Liver (tissue), 9 donors: ENCODE measurements around the gene CRYL1. TPM values are rescaled to one million over a fixed set of nuclear protein-coding genes. Genes with fewer than 3 reads are reported as not detected.

Source experiments
- DNase-seq: peaks from one replicate; pipeline ENCODE4 v3.0.0-alpha.2; 2017; ENCODE audit warnings: low spot score
- H3K27ac ChIP-seq, 2 donors: one replicate each; pipeline ENCODE4 v1.7.0; 2013; ENCODE audit warnings: inconsistent platforms in 2 of 2, low read length in 2 of 2, control low read depth in 1 of 2, low read depth in 1 of 2, mild to moderate bottlenecking in 1 of 2
- H3K27me3 ChIP-seq, 4 donors: one replicate each; pipeline versions ENCODE4 v1.6.1 to v1.7.0; 2013; ENCODE audit warnings: low read length in 3 of 4, inconsistent platforms in 1 of 4, mild to moderate bottlenecking in 1 of 4, moderate library complexity in 1 of 4; ENCODE audit not compliant: control insufficient read depth in 4 of 4, insufficient read depth in 4 of 4
- H3K36me3 ChIP-seq, 4 donors: one replicate each; pipeline versions ENCODE4 v1.6.1 to v1.7.0; 2013; ENCODE audit warnings: low read length in 3 of 4, mild to moderate bottlenecking in 3 of 4, low read depth in 1 of 4, moderate library complexity in 1 of 4; ENCODE audit not compliant: control insufficient read depth in 4 of 4, insufficient read depth in 3 of 4
- H3K4me1 ChIP-seq, 4 donors: one replicate each; pipeline versions ENCODE4 v1.6.1 to v1.7.0; 2013; ENCODE audit warnings: low read length in 3 of 4, mild to moderate bottlenecking in 3 of 4, moderate library complexity in 1 of 4; ENCODE audit not compliant: control insufficient read depth in 4 of 4, insufficient read depth in 4 of 4
- H3K4me3 ChIP-seq, 3 donors: one replicate each; pipeline versions ENCODE4 v1.6.1 to v1.7.0; 2013; ENCODE audit warnings: low read length in 3 of 3, control low read depth in 1 of 3, low read depth in 1 of 3, mild to moderate bottlenecking in 1 of 3
- H3K9ac ChIP-seq, 2 donors: one replicate each; pipeline ENCODE4 v1.7.0; 2013; ENCODE audit warnings: low read length in 2 of 2, mild to moderate bottlenecking in 2 of 2, moderate library complexity in 2 of 2, control low read depth in 1 of 2, low read depth in 1 of 2
- H3K9me3 ChIP-seq, 4 donors: one replicate each; pipeline versions ENCODE4 v1.6.1 to v1.7.0; 2013; ENCODE audit warnings: low read length in 3 of 4; ENCODE audit not compliant: control insufficient read depth in 4 of 4
- ATF3 ChIP-seq: IDR thresholded peaks from 2 replicates; pipeline ENCODE4 v1.6.1; 2016; ENCODE audit warnings: antibody characterized with exemption
- CTCF ChIP-seq: fragments of 150-350 bp; IDR thresholded peaks from 2 replicates; pipeline ENCODE4 v1.5.1; 2017; ENCODE audit warnings: improper control_type of control experiment, low read depth, low read length; ENCODE audit not compliant: missing input control
- EGR1 ChIP-seq, 2 donors: IDR thresholded peaks; 2 replicates each; pipeline ENCODE4 v1.6.1; 2016 to 2018; ENCODE audit warnings: antibody characterized with exemption in 2 of 2, low read depth in 2 of 2
- FOXA1 ChIP-seq: IDR thresholded peaks from 2 replicates; pipeline ENCODE4 v1.6.1; 2016; ENCODE audit warnings: antibody characterized with exemption
- FOXA2 ChIP-seq: IDR thresholded peaks from 2 replicates; pipeline ENCODE4 v1.6.1; 2016; ENCODE audit warnings: antibody characterized with exemption
- GABPA ChIP-seq, 2 donors: IDR thresholded peaks in 1 of 2; conservative IDR thresholded peaks in 1 of 2; 2 replicates each; pipeline ENCODE4 v1.6.1; 2016; ENCODE audit warnings: antibody characterized with exemption in 2 of 2, mild to moderate bottlenecking in 1 of 2, moderate library complexity in 1 of 2
- HNF4A ChIP-seq, 2 donors: conservative IDR thresholded peaks; 2 replicates each; pipeline ENCODE4 v1.6.1; 2016; ENCODE audit warnings: antibody characterized with exemption in 2 of 2, mild to moderate bottlenecking in 2 of 2
- HNF4G ChIP-seq: IDR thresholded peaks from 2 replicates; pipeline ENCODE4 v1.6.1; 2016; ENCODE audit warnings: antibody characterized with exemption
- JUND ChIP-seq, 2 donors: IDR thresholded peaks; 2 replicates each; pipeline ENCODE4 v1.6.1; 2016; ENCODE audit warnings: antibody characterized with exemption in 2 of 2
- MAX ChIP-seq: IDR thresholded peaks from 2 replicates; pipeline ENCODE4 v1.6.1; 2016; ENCODE audit warnings: antibody characterized with exemption
- NR2F2 ChIP-seq: IDR thresholded peaks from 2 replicates; pipeline ENCODE4 v1.6.1; 2016; ENCODE audit warnings: antibody characterized with exemption
- RAD21 ChIP-seq, 2 donors: IDR thresholded peaks; 2 replicates each; pipeline ENCODE4 v1.6.1; 2016; ENCODE audit warnings: antibody characterized with exemption in 2 of 2, mild to moderate bottlenecking in 2 of 2
- RXRA ChIP-seq, 2 donors: IDR thresholded peaks; 2 replicates each; pipeline ENCODE4 v1.6.1; 2017 to 2018; ENCODE audit warnings: antibody characterized with exemption in 2 of 2, mild to moderate bottlenecking in 1 of 2
- SP1 ChIP-seq: IDR thresholded peaks from 2 replicates; pipeline ENCODE4 v1.6.1; 2018; ENCODE audit warnings: antibody characterized with exemption, mild to moderate bottlenecking
- TAF1 ChIP-seq: conservative IDR thresholded peaks from 2 replicates; pipeline ENCODE4 v1.6.1; 2016; ENCODE audit warnings: antibody characterized with exemption, mild to moderate bottlenecking
- YY1 ChIP-seq: IDR thresholded peaks from 2 replicates; pipeline ENCODE4 v1.6.1; 2016; ENCODE audit warnings: antibody characterized with exemption, mild to moderate bottlenecking
- WGBS: extraction: QIAGEN DNeasy Blood & Tissue Kit; methylation state at CpG from one replicate; pipeline ENCODE4 v1.1.7; 2013; 5-methylcytosine and 5-hydroxymethylcytosine counted together
- polyA plus RNA-seq, 2 donors: library from polyadenylated mRNA; stranded (reverse) in 1 of 2; unstranded in 1 of 2; fragments of 200-250 nt in 1 of 2; fragments of >200 nt in 1 of 2; fragmentation: Nextera tagmentation in 1 of 2; extraction: Ambion mirVana in 1 of 2; gene quantifications; one replicate each; pipeline versions ENCODE4 v1.2.1 to v1.2.3, GENCODE V29; 2013 to 2015
- total RNA-seq, 2 donors: library from RNA; depleted of rRNA; stranded (reverse); fragments of >200 nt; gene quantifications; one replicate each; pipeline ENCODE4 v1.2.3, GENCODE V29; 2014
- donor health status: healthy.
- donor health status: healthy.
- donor health status: healthy.
- donor health status: healthy.
- donor health status: healthy.

The CRYL1 gene
- total and polyA plus RNA-seq, 4 donors, result 87.8 to 179 (median 168) TPM

- 94% methylated on average over 8 of the region's 8 CpGs for WGBS
- Histone ChIP-seq H3K36me3 (peaks cover 12 to 27% (median 24%) of the 10 kb centered on the region in 4 donors), H3K9ac (no peak overlapping the region), H3K27ac (no peak overlapping the region), H3K27me3 (no peaks in the 10 kb centered on the region), H3K9me3 (no peaks in the 10 kb centered on the region), H3K4me3 (no peak overlapping the region), H3K4me1 (peaks cover 0 to 2% (median 0%) of the 10 kb centered on the region in 4 donors)
- no peak for DNase-seq
- TF ChIP-seq FOXA1 (no peak), MAX (no peak)
Measured at GRCh38 chr13:20472531-20472930, 53.1 kb downstream of the CRYL1 start.

GRCh38 chr13:20470136-20470535 lies 55.5 kb downstream of the CRYL1 start:
- Histone ChIP-seq H3K36me3 (peaks cover 8 to 24% (median 20%) of the 10 kb centered on the region in 4 donors), H3K4me1 (peaks cover 0 to 6% (median 0%) of the 10 kb centered on the region in 4 donors), H3K4me3 (no peak overlapping the region), H3K9ac (no peak overlapping the region), H3K27ac (no peak overlapping the region), H3K27me3 (no peaks in the 10 kb centered on the region), H3K9me3 (no peaks in the 10 kb centered on the region)
- 94% methylated on average over 8 of the region's 8 CpGs for WGBS
- TF ChIP-seq JUND (IDR thresholded peaks at IDR 0.05) (no peak), NR2F2 (no peak), CTCF (no peak), YY1 (no peak), GABPA (IDR thresholded peaks at IDR 0.05 in 1 of 2, conservative IDR thresholded peaks at IDR 0.05 in 1 of 2) (no peak), RXRA (IDR thresholded peaks at IDR 0.05) (no peak), FOXA1 (no peak), ATF3 (no peak), HNF4G (no peak), MAX (no peak), SP1 (no peak), RAD21 (IDR thresholded peaks at IDR 0.05) (no peak), EGR1 (IDR thresholded peaks at IDR 0.05; ENCODE audit: low read depth in 2 of 2) (no peak), HNF4A (conservative IDR thresholded peaks at IDR 0.05) (no peak), TAF1 (no peak)
- DNase-seq, result no peak

- Histone ChIP-seq H3K27me3 (no peaks in the 10 kb centered on the region), H3K9me3 (no peaks in the 10 kb centered on the region), H3K27ac (no peak overlapping the region), H3K4me1 (peaks cover 0 to 8% (median 0%) of the 10 kb centered on the region in 4 donors), H3K4me3 (no peak overlapping the region), H3K9ac (no peak overlapping the region), H3K36me3 (peaks cover 6 to 18% (median 14%) of the 10 kb centered on the region in 4 donors)
- 99% methylated on average over 2 of the region's 2 CpGs for WGBS
- no peak for TF ChIP-seq CTCF
- no peak for TF ChIP-seq NR2F2
- no peak for TF ChIP-seq EGR1 (IDR thresholded peaks at IDR 0.05; ENCODE audit: low read depth in 2 of 2)
- no peak for TF ChIP-seq RXRA (IDR thresholded peaks at IDR 0.05)
- TF ChIP-seq FOXA1, result no peak
- no peak for TF ChIP-seq FOXA2
- no peak for TF ChIP-seq ATF3
- DNase-seq, result no peak
Measured at GRCh38 chr13:20466371-20466770, 59.3 kb downstream of the CRYL1 start.
